ENCODE measurements around the gene CORO2B. TPM values are rescaled to one million over a fixed set of nuclear protein-coding genes. Genes with fewer than 3 reads are reported as not detected.
"Not testable (repeated sequence)": the region's sequence is repeated elsewhere in the genome, so short reads cannot be mapped to it uniquely, and the experiment has no call there.

The CORO2B gene
- total RNA-seq, 2 donors from 2014 or later = 8.5 to 8.9 TPM

- DNase-seq = peak; percentile 51
- ATAC-seq = peak; percentile 53 to 54
- intact Hi-C loops (cut with DNase I) = no loop called here
Observed at GRCh38 chr15:68598171-68599152, 19.7 kb downstream of the CORO2B start.

GRCh38 chr15:68599153-68599545, 20.4 kb downstream of the CORO2B start:
- intact Hi-C loops (cut with DNase I) = no loop called here
- no peak for DNase-seq
- no peak for ATAC-seq

GRCh38 chr15:68599560-68600071, 20.8 kb downstream of the CORO2B start:
- intact Hi-C loops (cut with DNase I) = no loop called here
- ATAC-seq = peak; percentile 16 to 35
- peak; percentile 54 for DNase-seq

DNA sequence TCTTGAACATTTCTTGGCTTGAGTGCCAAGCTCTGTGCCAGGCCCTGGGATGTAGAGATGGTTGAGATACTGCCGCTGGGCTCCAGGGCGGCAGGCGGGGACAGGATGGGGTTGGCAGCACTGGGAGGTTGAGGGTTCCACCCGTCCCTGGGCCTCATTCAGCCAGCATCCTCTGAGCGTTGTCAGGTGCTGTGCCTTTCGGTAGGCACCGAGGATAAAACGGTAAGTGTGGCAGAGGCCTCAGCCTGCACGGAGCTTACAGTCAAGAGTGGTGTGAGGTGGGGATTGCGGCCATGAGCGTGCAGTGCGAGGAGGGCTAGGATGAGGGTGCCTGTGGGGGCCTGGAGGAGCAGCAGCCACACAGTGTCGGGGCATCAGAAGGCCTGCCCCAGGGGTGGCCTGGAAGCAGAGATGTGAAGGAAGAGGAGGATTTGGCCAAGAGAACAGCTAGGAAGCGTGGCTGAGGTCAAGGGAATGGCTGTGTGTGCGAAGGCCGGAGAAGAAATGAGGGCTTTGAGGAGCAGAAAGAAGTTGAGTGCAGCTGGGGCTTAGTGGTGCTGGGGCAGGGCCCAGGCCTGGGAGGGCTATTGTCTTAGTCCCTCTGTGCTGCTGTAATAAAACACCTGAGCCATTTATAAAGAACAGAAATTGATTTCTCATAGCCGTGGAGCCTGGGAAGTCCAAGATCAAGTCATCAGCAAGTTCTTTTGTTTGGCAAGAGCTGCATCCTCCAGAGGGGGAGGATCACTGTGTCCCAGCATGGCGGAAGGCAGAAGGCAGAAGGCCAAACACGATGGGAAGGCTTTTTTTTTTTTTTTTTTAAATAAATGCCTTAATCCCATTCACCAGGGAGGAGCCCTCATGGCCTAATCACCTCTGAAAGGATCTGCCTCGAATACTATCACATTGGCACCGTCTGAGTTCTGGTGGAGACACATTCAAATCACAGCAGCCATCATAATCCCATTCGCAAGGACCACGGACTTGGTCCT, 22.7 kb downstream of the CORO2B start:
- peak; percentile 69 for DNase-seq
- intact Hi-C loops (cut with DNase I) = no loop called here
- ATAC-seq = peak; percentile 34 to 42

DNA sequence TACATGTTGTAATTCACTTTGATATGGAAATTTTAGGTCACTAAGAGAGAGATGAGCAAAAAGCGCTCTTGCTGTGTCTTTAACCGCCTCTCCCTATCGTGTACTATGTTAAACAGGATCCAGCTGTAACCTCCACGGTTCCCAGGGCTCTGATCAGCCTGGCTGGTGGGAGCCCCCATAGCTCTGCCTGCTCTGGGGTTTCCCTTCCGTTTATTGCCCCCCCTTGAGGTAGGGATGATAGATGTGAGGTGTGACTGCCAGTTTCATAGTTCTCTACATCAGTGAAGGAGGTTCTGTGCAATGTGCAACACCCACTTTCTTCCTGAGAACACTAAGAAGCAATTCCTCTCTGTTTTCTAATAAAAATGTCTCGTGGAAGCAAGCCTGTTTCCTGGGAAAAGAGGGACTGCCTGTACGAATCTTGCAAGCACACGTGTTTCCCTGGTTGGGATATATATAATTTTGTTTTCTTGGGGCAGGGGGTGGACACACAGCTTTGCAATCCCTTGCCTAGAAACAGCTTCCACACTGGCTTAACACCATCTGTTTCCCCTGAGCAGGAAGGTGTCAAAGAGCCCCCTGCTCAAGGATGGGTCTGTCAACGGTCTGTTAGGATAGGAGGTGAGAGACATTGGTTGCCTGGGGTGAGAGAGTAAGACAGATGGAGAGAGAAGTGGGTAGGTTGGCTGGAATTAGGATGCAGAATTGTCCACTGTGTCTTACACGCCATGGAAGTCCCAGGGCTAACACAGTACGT, 23.8 kb downstream of the CORO2B start:
- ATAC-seq = no peak
- intact Hi-C loops (cut with DNase I) = no loop called here
- no peak for DNase-seq

DNA sequence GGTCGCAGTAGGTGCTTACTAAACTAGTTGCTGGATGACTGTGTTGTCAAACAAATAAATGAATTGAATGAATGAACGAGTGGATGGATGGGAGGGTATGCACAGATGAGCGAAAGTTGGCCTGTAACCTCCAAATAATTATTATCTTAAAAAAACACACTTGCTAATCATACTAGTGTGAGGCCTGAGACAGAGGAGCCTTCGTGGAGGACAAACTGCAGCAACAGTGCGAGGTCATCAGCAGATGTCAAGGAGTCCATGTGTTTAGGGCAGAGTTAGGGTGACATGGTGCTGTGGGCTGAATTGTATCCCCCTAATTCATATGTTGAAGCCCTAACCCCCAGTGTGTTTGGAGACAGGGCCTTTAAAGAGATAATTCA, 24.4 kb downstream of the CORO2B start:
- ATAC-seq (no peak), DNase-seq (no peak)
- intact Hi-C loops (cut with DNase I) = no loop called here

- DNase-seq (no peak), ATAC-seq (no peak)
- intact Hi-C loops (cut with DNase I) = no loop called here
Observed at GRCh38 chr15:68603951-68604350, 25.2 kb downstream of the CORO2B start.

DNA sequence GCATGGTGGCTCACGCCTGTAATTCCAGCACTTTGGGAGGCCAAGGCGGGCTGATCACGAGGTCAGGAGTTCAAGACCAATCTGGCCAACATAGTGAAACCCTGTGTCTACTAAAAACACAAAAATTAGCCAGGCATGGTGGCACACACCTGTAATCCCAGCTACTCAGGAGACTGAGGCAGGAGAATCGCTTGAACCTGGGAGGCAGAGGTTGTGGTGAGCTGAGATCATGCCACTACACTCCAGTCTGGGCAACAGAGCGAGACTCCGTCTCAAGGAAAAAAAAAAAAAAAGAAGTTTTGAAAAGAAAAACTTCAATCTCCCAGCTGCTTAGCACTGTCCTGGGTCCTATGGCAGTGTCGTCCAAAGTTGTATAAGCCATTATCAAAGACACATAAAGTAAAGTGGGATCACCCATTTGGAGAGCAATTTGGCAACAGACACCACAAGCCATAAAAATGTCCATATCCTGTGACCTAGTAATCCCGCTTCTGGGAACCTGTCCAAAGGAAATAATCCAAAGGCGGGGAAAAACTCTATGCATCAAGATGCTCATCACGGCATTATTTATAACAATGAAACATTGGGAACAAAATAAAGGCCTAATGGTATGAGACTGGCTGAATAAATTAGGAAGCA, 26.2 kb downstream of the CORO2B start:
- intact Hi-C loops (cut with DNase I); DNase-seq; ATAC-seq: not testable (repeated sequence)

DNA sequence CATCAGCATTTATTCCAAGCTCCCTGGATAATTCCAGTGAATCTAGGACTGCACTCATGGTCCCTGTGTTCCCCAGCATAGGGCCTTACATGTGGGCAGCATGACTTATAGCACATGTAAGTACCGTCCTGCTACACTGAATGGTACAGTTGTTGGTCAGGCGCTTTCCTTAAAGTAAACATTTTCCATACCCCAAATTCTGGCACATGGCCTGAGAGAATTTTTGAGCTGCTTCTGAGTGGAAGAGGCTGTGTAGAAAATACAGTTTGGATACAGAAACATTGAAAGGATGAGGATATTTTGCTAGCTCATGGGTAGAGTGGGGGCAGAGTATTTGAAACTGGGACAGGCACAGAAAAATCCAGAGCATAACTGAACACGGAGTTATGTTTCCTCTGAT, 27.6 kb downstream of the CORO2B start:
- intact Hi-C loops (cut with DNase I) = no loop called here
- DNase-seq = no peak
- ATAC-seq = no peak

DNA sequence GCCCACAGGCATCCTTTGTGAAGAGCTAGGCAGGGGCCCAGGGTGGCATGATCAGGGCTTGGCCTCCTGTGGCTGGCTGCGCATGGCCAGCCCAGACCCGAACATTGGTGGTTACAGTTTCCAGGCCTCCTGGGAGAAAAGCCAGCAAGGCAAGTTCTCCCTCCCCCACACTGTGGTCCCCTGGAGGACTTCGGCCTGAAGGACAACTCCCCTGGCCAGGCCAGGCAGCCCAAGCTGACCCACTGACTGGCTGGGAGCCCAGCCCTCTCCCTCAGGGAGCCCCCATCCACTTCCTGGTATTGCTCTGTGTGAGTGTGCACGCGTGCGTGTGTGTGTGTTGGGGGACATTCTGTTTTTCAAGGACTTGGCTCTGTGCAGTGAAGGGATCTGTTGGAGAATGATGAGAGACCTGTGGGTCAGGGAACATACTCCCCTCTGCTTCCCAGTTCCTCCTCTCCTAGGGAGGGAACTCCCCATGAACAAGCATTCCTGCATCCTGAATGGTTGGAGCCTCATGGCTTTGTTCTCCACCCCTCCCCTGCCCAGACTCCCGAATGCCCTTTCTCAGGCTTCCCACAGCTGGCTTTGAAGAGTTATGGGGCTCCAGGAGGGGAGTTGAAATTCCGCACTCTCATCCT, 29.5 kb downstream of the CORO2B start:
- intact Hi-C loops (cut with DNase I) = no loop called here
- DNase-seq (peak; percentile 88), ATAC-seq (peak; percentile 74 to 89)

GRCh38 chr15:68608844-68609232, 30.0 kb downstream of the CORO2B start:
- ATAC-seq = no peak
- intact Hi-C loops (cut with DNase I) = no loop called here
- DNase-seq = no peak

- intact Hi-C loops (cut with DNase I) = no loop called here
- DNase-seq (peak; percentile 86), ATAC-seq (peak; percentile 81 to 90)
Observed at GRCh38 chr15:68609629-68610028, 30.8 kb downstream of the CORO2B start.

DNA sequence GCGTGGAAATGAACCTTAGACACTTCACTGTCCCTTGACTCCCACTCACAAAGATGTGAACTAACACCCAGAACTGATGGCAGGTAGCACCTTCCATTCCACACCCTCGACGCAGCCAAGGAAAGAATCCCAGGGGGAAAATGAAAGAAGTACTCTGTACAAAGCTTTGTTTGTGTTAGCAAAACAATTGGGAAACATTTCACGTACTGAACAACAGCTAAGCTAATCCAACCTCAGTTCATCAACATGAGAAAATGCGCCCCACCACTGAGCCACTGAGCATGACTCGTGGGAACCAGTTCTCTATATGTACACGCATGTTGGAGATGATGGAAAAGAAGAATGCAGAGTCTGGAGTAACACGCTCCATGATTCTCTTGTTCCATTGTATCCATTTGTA, 32.0 kb downstream of the CORO2B start:
- intact Hi-C loops (cut with DNase I) = no loop called here
- ATAC-seq (no peak), DNase-seq (no peak)

GRCh38 chr15:68612503-68612902, 33.7 kb downstream of the CORO2B start:
- intact Hi-C loops (cut with DNase I) = no loop called here
- ATAC-seq (no peak), DNase-seq (no peak)

DNA sequence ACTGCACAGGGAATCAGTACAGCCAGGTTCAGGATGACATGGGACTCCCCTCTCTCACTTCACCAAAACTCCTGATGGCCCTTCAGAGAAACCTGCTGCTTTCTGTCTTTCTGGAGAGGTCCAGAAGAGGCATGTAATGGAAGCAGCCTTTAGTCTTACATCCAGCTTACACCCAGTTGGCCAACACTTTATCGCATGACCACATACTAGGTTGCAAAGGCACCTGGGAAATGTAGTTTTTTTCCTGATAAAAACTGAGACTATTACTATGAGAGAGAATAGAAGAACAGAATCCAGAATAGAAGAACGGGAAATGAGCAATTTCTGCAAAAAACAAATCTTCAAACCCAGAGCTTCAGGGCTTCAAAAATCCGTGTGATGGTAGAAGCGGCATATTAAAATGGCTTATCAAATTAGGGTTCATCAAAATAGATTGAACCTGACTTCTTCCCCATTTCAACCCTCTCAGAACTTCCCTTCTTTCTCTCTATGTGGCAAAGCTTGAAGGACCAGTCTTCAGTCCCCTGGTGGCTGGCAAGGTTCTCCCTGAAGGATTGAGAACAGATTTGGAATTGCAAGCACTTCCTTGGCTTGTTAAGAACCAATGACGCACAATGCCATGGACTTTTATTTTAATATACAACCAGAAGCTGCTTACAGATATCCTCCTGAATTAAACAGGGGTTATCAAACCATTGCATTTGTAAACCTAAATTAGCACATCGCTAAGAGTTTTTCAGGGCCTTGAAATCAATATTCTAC, 34.4 kb downstream of the CORO2B start:
- ATAC-seq (no peak), DNase-seq (no peak)
- intact Hi-C loops (cut with DNase I) = no loop called here

DNA sequence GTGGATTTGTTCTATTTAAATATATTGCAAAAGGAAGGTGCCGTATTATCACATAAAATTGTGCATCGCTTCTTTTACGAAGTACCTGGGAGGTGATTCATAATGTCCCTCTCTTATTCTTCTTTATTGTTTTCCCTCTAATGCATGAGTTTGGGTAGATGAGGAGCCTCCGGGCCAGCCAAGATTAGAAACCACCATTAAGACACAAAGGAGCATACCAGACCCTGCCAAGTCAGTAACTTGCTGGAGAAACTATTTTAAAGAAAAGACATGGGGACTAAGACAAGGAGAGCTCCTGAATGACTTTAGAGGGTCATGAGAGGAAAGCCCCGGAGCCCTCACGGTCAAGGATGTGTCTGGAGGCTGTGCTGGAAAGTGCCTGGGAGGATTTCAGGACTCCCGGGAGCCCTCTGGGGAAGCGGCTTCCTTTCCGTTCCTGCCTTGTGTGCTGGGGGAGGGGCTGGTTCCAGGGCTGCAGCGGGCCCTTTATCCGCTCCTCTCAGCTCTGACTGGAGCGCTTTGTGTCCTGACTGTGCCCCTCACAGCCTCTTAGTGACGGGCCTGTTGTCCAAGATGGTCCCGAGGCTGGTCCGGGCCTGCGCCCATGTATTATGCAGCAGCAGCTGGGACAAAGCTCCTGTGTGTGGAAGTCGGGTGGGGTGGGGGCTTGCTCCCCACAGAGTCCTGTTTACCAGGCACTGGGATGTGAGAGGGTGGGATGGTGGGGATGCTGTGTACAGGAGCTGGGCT, 35.7 kb downstream of the CORO2B start:
- ATAC-seq (peak; percentile 41 to 62), DNase-seq (peak; percentile 59)
- intact Hi-C loops (cut with DNase I) = no loop called here

- no peak for DNase-seq
- intact Hi-C loops (cut with DNase I) = no loop called here
Observed at GRCh38 chr15:68615301-68615700, 36.5 kb downstream of the CORO2B start.

More at GRCh38 chr15:68615301-68615700, 36.5 kb downstream of the CORO2B start:
- no peak for ATAC-seq
